HuH-7 (cell line): ENCODE data around the gene IPO8.
A peak's percentile ranks its signal among the peaks of the same experiment; 100 is the strongest.
"Not testable (repeated sequence)": the region's sequence is repeated elsewhere in the genome, so short reads cannot be mapped to it uniquely, and the experiment has no call there.

ENCODE experiments used
- DNase-seq: peaks from one replicate; pipeline ENCODE4 v3.0.0; 2011; ENCODE audit warnings: low spot score

The IPO8 gene

DNA sequence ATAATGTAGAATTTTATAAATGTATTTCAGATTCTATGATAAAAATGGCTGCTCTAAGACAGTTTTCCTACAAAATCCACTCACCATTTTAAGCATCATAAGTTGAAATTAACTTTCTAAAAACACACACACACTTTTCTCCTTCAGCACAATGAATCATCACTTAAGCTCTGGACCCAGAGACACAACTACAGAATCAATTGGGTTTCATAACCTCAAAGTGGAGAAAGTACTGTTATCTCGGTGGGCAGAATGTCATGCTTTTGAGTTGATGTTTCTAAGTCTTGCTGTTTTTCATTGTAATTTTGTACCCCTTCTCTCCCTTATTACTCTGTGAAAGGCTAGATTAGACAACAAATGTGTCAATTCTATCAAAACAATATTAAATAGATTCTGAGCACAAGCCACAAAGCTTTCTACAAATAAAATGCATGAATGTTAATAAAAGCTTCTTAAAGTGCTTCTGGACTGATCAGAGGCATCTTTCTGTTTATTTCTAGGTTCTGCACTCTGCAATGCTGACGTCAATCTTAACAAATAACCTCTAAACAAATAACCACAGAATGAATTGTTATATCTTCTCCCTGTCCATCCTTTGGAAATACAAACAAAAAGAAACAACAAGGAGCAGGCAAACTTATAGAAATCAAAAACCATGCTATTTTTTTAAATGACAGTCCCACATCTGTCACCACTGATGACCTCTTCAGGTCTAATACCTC, 8.2 kb downstream of the IPO8 start:
- DNase-seq = no peak

- DNase-seq = no peak
Measured at GRCh38 chr12:30679241-30679640, 16.4 kb downstream of the IPO8 start.

DNA sequence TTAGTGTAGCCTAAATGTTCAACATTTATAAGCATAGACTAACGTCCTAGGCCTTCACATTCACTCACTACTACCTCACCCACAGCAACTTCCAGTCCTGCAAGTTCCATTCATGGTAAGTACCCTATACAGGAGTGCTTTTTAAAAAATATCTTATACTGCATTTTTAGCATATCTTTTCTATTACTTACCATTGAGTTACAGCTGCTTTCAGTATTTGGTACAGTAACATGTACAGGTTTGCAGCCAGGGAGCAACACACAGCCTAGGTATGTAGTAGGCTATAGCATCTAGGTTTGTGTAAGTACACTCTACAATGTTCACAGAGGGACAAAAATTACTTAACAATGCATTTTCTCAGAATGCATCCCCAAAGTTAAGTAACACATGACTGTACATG, 17.4 kb downstream of the IPO8 start:
- no peak for DNase-seq

DNA sequence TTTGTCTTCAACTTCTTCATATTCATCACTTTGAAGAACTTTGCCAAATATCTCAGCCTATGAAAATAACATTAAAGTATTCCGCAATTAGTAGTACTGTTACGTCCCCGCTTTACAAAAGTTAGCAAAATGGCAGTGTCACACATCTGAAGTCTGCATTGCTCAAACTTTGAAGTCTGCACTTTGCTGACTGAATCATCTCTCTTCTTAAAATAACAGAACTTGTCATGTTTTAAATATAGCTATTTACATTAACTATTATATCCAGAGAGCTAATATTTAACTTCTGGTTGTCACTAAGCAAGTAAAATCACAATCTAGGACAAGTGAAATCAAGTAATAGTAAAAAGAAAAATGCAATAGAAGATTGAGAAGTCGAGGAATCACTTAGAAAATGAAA, 34.5 kb downstream of the IPO8 start:
- no peak for DNase-seq

DNA sequence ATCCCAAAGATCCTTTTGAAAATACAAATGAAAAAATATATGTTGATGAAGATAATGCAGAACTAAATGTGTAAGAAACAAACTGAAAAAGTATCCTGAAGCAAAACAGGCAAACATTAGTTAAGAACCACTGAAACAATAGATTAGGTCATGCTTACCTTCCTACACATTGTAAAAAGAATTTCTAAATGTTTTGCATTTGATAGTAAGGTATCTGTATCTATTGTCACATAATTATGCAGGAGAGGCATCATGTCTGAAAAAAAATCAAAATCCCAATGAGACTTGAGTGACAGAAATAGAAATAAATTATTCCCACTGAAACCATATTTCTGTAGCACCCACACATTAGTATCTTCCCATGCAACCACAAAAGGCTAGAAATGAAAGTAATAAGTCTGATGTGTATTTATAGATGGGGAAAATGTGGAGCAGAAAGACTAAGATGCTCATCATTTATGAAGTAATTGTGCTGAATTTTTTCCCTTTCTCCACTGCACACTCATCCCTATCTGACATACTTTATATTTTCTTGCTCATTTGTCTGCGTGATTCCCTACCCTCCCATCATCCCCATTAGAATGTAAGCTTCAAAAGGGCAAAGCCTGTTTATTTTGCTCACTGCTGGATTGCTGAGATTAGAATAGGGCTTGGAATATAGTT, 43.5 kb downstream of the IPO8 start:
- no peak for DNase-seq

DNA sequence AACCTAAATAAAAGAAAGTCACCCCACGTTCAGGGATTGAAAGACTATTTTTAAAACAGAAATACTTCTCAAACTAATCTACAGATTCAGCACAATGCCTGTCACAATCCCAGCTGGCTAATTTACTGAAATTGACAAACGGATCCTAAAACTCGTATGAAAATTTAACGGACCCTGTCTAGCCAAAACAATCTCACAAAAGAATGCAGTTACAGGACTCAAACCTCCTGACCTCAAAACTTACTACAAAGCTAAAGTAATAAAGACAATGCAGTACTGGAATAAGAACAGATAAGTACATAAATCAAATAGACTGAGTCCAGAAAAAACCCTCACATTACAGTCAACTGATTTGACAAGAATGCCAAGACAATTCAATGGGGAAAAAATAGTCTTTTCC, 48.8 kb downstream of the IPO8 start:
- DNase-seq = no peak

GRCh38 chr12:30643366-30643765, 52.3 kb downstream of the IPO8 start:
- DNase-seq = no peak

- no peak for DNase-seq
Measured at GRCh38 chr12:30640392-30640791, 55.3 kb downstream of the IPO8 start.

DNA sequence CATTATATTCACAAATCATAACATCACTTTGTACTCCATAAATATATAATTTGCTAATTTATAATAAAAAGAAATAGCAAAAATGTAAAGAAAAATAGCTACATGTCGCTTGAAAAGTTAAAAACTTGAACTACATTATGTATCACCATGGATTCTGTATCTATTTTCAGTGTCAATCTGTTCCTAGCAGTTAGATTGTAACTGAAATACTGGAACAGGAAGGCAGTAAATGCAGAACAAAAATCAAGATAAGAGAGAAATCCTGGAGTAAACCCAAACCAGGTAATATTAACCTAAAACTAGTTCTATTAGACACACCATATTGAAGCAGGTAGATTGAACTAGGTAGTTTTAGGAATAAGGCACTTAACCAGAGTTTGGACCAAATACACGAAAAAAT, 60.3 kb downstream of the IPO8 start:
- DNase-seq = no peak

- DNase-seq = no peak
Measured at GRCh38 chr12:30631740-30632139, 63.9 kb downstream of the IPO8 start.

GRCh38 chr12:30630979-30631285, 64.7 kb downstream of the IPO8 start:
- DNase-seq = no peak

- DNase-seq = no peak
Measured at GRCh38 chr12:30630076-30630978, 65.3 kb downstream of the IPO8 start.

DNA sequence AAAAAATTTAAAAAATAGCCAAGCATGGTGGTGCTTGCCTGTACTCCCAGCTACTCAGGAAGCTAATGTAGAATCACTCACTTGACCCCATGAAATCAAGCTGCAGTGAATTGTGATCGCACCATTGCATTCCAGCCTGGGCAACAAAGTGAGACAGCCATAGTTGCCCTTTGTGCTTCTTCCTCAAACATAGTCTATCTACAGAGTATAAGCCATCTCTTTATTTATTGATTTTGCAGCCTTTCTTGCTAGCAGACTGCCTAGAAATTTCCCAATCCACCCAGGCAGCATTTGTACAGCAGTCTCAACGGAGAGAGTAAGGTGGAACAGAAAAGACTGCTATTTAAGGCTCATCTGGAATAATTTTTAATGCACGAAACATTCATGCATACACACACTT, 68.8 kb downstream of the IPO8 start:
- peak; percentile 12 for DNase-seq

DNA sequence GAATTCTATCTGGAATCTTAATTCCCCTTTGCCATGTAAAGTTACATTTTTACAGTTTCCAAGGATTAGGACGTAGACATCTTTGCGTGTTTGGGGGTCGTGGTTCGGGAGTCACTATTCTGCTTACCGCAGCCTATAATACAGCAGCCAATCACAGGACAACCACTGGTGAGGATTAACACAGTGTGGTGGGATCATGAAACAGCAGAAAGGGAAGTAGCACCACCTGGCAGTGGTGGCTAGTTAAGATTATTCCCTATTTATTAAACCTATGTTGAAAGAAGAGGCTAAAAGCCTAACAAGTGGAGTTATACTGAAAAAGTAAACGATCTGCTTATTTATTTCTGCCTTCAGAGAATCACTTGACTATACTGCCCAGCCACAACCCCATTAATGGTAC, 71.7 kb downstream of the IPO8 start:
- DNase-seq = no peak

- DNase-seq = no peak
Measured at GRCh38 chr12:30622509-30622908, 73.2 kb downstream of the IPO8 start.

DNA sequence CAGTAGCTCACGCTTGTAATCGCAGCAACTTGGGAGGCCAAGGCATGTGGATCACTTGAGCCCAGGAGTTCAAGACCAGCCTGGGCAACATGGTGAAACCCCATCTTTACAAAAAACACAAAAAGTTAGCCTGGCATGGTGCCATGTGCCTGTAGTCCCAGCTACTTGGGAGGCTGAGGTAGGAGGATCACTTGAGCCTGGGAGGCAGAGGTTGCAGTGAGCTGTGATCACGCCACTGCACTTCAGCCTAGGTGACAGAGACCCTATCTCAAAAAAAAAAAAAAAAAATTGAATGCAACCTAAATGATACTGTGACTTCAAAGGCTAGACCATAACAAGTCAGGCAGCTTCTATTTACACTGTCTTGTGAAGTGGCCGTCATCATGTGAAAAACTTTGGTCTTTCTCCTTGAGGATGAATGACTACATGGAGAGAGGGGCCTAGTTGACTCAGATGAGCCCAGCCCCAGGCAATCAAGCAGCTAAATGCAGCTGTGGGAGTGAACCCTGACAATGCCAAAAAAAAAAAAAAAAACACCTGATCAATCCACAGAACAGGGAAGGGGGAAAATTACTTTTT, 73.9 kb downstream of the IPO8 start:
- not testable (repeated sequence) for DNase-seq

DNA sequence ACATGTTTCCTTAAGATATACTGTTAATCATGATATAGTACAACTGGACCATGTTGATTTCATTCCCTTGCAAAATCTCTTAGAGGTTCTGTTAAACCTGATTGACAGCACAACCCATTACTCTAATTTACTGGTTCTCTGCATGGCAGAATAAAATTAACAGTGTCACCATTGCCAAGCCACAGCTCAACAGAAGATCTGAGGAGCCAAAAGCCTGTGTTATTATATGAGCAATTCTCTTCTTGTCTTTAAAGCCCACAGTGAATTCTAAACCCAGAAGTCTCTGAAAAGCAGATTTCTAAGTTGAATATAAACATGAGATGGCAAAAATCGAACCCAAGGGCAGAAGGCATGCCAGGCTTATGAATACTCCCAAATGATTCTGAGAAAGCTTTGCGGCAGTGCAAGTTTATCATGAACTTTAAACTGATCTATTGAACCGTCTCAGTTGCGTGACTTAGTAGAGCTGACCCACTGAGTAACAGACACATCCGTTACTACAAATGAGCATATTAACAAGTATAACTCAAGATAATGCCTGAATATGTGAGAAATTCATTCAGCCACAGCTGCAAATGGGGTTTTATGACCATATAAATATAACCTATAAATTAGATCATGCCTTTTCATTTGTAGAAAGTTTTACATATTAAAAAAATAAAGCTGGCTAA, 78.2 kb downstream of the IPO8 start:
- DNase-seq = no peak

- DNase-seq = no peak
Measured at GRCh38 chr12:30614031-30614430, 81.6 kb downstream of the IPO8 start.

DNA sequence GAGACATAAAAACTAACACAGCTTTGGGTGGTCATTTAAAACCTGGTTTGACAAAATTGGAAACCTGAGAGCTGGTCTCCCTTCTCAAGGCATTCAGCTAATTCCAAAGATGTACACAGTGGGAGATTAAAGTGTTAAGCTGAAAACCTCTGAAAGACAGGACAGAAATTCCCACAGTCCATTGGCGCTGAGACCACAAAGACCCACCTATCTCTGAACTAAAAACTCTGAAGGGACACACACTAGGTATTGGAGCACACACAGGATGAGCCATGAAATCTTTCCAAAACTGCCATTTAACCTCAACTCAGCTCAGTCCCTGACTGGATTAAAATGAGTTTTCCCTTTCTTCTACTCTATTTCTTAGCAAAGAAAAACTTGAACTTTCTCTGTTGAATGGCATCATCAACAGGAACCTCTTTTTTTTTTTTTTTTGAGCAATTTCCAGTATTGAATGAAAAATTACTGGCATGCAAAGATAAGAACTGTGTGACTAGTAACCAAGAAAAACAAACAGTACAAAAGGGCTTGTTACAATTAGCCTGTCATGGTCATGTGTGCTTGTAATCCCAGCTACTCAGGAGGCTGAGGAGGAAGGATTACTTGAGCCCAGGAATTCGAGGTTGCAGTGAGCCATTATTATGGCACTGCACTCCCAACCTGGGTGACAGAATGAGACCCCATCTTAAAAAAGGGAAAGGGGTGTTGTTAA, 82.4 kb downstream of the IPO8 start:
- no peak for DNase-seq

- DNase-seq = no peak
Measured at GRCh38 chr12:30610718-30611117, 85.0 kb downstream of the IPO8 start.

DNA sequence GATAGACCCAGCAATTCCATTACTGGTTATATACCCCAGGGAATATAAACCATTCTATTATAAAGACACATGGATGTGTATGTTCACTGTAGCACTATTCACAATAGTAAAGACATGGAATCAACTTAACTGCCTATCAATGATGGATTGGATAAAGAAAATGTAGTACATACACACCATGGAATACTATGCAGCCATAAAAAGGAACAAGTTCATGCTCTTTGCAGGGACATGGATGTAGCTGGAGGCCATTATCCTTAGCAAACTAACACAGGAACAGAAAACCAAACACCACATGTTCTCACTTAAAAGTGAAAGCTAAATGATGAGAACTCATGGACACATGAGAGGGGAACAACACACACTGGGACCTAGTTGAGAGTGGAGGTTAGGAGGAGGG, 85.8 kb downstream of the IPO8 start:
- not testable (repeated sequence) for DNase-seq

DNA sequence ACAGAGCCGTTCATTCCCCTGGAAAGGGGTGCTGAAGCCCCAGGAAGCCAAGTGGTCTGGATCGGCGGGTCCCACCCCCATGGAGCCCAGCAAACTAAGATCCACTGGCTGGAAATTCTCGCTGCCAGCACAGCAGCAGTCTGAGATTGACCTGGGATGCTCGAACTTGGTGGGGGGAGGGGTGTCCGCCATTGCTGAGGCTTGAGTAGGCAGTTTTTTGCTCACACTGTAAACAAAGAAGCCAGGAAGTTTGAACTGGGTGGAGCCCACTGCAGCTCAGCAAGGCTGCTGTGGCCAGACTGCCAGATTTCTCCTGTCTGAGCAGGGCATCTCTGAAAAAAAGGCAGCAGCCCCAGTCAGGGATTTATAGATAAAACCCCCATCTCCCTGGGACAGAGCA, 91.4 kb downstream of the IPO8 start:
- DNase-seq = not testable (repeated sequence)
